Measurements from ENCODE around the gene SLC2A5. TPM values are rescaled to one million over a fixed set of nuclear protein-coding genes. Genes with fewer than 3 reads are reported as not detected.

SLC2A5 gene
- polyA plus RNA-seq, 10 donors, result 2.4 to 16.5 (median 6.2) TPM

DNA sequence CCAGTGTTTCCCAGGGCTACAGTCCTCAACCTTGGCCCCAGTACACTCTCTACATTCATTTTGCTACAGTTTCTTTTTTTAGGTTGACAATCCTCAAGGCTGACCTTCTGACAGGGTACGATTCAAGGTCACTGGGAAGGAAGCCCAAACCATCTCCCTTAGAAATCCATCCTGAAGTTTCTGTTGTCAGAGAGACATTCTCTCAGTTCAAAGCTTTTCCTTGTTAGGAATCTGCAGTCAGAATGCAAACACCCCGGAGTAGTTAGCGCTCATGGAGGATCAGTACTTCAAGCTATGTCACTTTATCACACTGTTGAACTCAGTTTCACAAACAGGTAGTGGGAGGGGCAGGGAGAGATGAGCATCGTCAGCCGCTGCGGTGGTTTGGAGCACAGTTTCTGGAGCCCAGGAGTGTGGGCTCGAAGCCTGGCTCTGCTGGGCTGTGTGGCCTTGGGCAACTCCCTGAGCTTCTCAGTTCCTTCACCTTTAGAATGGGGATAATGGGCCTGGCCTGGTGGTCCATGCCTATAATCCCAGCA, 4.2 kb downstream of the SLC2A5 start:
- DNase-seq, result no peak

DNA sequence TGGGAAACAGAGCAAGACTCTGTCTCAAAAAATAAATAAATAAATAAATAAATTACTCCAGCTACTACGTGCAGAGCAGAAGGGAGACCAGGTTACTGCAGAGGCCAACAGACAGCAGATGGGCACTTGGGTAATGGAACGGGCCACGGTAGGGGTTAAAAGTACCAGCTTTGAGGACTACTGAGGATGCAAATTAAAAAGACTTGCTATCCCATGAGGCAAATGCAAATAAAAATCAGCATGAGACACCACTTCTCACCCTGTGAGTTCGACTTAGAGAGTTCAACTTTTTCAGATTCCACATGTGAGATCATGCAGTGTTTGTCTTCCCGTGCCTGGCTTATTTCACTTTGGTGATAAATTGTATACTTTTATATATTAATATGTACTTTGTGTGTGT, 6.6 kb downstream of the SLC2A5 start:
- no peak for DNase-seq

GRCh38 chr1:9062021-9062471, 7.4 kb downstream of the SLC2A5 start:
- no peak for DNase-seq

DNA sequence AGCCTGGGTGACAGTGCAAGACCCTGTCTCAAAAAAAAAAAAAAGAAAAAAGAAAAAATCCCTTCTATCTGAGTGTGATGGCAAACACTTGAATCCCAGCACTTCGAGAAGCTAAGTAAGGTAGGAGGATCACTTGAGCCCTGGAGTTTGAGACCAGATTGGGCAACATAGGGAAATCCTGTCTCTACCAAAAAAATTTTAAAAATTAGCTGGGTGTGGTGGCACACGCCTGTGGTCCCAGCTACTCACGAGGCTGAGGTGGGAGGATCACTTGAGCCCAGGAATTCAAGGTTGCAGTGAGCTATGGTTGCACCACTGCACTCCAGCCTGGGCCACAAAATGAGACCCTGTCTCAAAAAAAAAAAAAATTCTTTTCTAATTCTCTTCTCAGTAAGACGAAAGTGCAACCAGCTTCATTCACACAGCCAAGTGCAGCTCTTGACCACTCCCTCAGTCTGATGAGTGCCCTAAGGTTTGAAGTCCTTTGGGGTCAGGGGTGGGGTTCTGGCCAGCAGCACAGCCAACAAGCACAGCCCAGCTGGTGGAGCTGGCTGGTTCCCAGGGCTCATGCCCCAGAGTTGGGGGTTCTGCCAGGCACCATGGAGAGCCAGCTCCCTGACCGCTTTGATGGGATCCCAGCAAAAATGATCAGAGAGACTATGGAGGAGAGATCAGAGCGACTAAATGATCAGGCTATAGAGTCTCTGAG, 8.0 kb downstream of the SLC2A5 start:
- no peak for DNase-seq

- no peak for DNase-seq
Measured at GRCh38 chr1:9059891-9060744, 9.3 kb downstream of the SLC2A5 start.

- DNase-seq, result peak in 2 of 3 donors; percentile 26 to 35
Measured at GRCh38 chr1:9058465-9058864, 11.0 kb downstream of the SLC2A5 start.

DNA sequence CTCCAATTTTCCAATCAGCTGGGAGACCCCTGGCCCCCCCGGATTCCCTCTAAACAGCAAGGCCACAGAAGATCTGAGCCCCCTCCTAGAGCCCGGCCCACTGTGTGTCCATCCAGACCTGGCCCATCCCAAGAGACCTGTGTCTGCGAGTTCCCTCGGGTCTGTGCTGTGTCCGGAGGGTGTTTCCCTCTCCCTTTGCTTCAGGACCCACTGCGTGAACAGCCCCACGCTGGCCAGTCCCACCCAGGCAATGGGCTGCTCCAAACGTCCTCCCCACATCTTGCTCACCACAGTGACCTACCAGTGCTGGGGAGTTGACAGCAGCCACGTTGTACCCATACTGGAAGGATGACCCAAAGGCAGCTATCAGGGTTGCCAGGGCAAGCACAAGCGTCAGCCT, 11.6 kb downstream of the SLC2A5 start:
- no peak for DNase-seq

GRCh38 chr1:9052272-9053049, 17.0 kb downstream of the SLC2A5 start:
- no peak for DNase-seq

DNA sequence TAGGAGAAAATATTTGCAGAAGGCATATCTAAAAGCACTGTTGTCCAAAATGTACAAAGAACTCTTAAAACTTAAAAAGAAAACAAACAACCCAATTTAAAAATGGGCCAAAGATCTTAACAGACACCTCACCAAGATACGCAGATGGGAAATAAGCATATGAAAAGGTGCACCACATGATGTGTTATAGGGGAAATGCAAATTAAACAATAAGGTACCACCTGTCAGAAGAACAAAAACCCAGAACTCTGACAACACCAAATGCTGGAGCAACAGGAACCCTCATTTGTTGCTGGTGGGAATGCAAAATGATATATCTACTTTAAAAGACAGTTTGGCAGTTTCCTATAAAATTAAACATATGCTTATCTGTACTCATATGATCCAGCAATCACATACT, 18.1 kb downstream of the SLC2A5 start:
- DNase-seq, result no peak

DNA sequence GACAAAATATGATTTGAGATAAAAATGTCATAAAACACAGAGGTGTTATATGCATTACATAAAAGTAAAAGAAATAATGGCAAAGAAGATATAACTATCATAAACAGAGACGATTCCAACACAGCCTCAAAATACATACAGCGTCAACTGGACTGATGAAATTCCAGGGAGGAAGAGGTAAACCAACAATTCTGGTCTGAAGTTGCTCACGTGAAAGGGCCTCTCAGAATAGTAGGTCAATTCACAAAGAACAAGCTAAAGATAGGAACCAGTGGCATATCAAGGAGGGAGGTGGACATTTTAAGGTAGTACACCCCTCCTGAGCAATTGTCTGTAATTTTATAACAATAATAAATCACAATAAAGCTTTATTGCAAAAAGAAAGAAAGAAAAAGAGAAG, 18.6 kb downstream of the SLC2A5 start:
- no peak for DNase-seq

GRCh38 chr1:9048551-9048950, 20.9 kb downstream of the SLC2A5 start:
- DNase-seq, result no peak

GRCh38 chr1:9047019-9047418, 22.4 kb downstream of the SLC2A5 start:
- DNase-seq, result no peak

- DNase-seq, result no peak
Measured at GRCh38 chr1:9045861-9046510, 23.4 kb downstream of the SLC2A5 start.

GRCh38 chr1:9044236-9044635, 25.2 kb downstream of the SLC2A5 start:
- DNase-seq, result no peak

- no peak for DNase-seq
Measured at GRCh38 chr1:9042272-9042671, 27.2 kb downstream of the SLC2A5 start.

DNA sequence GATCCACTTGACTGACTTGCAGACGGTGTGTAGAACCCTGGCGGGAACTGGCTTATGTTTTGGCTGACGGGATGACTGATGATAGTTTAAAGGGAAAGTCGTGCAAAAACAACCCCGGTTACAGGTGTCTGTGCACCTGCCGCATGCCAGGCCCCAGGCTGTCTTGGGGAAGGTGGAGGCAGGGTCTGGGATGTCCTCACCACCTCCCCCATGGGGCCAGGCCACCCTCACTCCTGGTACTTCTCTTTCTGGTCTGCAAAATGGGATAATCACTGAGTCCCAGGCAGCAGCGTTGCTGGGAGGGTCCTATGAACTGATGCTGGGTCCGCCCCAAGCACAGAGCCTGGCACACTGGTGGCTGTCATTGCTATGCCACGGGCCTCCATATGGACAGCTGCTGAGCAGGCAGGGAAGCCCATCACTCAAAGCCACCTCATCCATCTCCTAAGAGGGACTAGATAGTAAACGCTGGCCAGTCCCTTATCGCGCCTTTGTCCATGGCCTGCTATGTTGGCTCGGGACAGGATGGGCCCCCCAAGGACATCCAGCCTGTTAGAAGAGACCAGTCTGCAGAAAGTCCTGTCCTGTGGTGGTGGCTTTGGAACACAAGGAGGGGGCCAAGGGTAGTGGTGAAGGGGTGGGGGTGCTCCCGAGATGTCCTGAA, 28.2 kb downstream of the SLC2A5 start:
- DNase-seq, result no peak

- DNase-seq, result no peak
Measured at GRCh38 chr1:9040659-9041030, 28.8 kb downstream of the SLC2A5 start.

- DNase-seq, result peak in 1 of 3 donors; percentile 33
Measured at GRCh38 chr1:9039761-9040658, 29.4 kb downstream of the SLC2A5 start.

DNA sequence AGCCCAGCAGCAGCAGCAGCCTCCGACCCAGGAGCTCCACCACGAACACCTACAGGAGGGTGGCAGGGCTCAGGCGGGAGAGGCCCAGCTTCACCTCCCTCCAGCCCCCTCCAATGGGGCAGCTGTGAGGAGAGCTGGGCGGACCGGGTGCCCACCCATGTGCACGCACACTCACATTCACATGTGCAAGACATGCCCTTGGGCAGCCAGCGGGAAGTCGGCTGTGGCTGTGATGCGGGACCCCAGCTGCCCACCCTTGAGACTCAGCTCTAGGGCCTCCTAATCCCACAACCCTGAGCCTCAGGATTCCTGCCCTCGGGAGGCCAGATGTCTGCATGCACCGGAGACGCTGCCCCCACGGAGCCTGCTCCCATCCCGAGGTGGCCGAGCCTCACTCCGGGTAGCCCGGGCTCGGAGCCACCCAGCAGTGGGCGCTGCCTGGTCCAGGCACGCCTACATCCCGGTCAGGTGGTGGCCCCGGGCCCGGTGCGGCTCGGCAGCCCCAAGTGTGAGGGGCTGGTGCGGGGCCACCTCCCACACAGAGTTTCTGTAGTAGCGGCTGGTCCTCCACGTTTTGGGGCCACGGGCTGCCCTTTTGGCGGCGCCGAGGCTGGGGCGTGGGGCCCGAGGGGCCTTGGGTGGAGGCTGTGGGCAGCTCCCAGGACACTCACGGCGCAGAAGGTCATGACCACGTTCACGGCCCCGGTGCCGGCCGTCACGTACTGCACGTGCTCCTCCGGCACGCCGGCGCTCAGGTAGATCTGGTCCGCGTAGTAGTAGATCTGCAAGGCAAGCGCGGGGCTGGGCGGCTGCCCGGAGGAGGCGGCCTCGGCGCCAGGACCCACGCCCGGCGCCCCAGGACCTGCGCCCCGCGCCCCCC, 30.3 kb downstream of the SLC2A5 start:
- DNase-seq, result no peak

Data from muscle of back (tissue), 11 donors.